Measurements from ENCODE around the gene TOMM6.
"Not testable (repeated sequence)": the region's sequence is repeated elsewhere in the genome, so short reads cannot be mapped to it uniquely, and the experiment has no call there.

Gene TOMM6

GRCh38 chr6:41801380-41801779, 13.9 kb downstream of the TOMM6 start:
- H3K4me3 ChIP-seq (ENCODE audit: low read depth, low read length), result no peak overlapping the region
- peak; percentile 67 for DNase-seq (ENCODE audit: low read depth)
- TF ChIP-seq CTCF (conservative IDR thresholded peaks at IDR 0.05; ENCODE audit: low read depth, low read length), result peak; percentile 87

- H3K4me3 ChIP-seq (ENCODE audit: low read depth, low read length), result no peak overlapping the region
- DNase-seq (ENCODE audit: low read depth), result no peak
- no peak for TF ChIP-seq CTCF (conservative IDR thresholded peaks at IDR 0.05; ENCODE audit: low read depth, low read length)
These were observed 18.6 kb downstream of the TOMM6 start for GRCh38 chr6:41805830-41806774.

- no peak overlapping the region for H3K4me3 ChIP-seq (ENCODE audit: low read depth, low read length)
- no peak for TF ChIP-seq CTCF (conservative IDR thresholded peaks at IDR 0.05; ENCODE audit: low read depth, low read length)
- DNase-seq (ENCODE audit: low read depth), result no peak
These were observed 23.6 kb downstream of the TOMM6 start for GRCh38 chr6:41811095-41811494.

- H3K4me3 ChIP-seq (ENCODE audit: low read depth, low read length); DNase-seq (ENCODE audit: low read depth): not testable (repeated sequence)
These were observed 24.5 kb downstream of the TOMM6 start for GRCh38 chr6:41811946-41812345.

- DNase-seq (ENCODE audit: low read depth), result no peak
- no peak overlapping the region for H3K4me3 ChIP-seq (ENCODE audit: low read depth, low read length)
- no peak for TF ChIP-seq CTCF (conservative IDR thresholded peaks at IDR 0.05; ENCODE audit: low read depth, low read length)
These were observed 26.0 kb downstream of the TOMM6 start for GRCh38 chr6:41813469-41813868.

GRCh38 chr6:41813956-41814355, 26.5 kb downstream of the TOMM6 start:
- TF ChIP-seq CTCF (conservative IDR thresholded peaks at IDR 0.05; ENCODE audit: low read depth, low read length), result no peak
- no peak for DNase-seq (ENCODE audit: low read depth)
- H3K4me3 ChIP-seq (ENCODE audit: low read depth, low read length), result no peak overlapping the region

- no peak for DNase-seq (ENCODE audit: low read depth)
- TF ChIP-seq CTCF (conservative IDR thresholded peaks at IDR 0.05; ENCODE audit: low read depth, low read length), result no peak
- H3K4me3 ChIP-seq (ENCODE audit: low read depth, low read length), result no peak overlapping the region
These were observed 27.1 kb downstream of the TOMM6 start for GRCh38 chr6:41814629-41815028.

Data from choroid plexus epithelial cell (primary cell).